ENCODE measurements around the gene RNF126.

RNF126 gene

GRCh38 chr19:651114-651818 lies 11.7 kb downstream of the RNF126 start:
- TF ChIP-seq CTCF (IDR thresholded peaks at IDR 0.05; ENCODE audit: low read depth, low read length, poor library complexity, severe bottlenecking) (no peak), EZH2phosphoT487 (IDR thresholded peaks at IDR 0.05; ENCODE audit: borderline replicate concordance, low read length) (no peak)
- peaks cover 18% of the 10 kb centered on the region for H4K20me1 ChIP-seq (ENCODE audit: control insufficient read depth, insufficient read depth, low read depth, low read length)
- H3K9me3 ChIP-seq (ENCODE audit: control insufficient read depth, insufficient read depth, low read length) = no peaks in the 10 kb centered on the region
- H3K4me1 ChIP-seq (ENCODE audit: control insufficient read depth, low read length) = no peaks in the 10 kb centered on the region
- no peaks in the 10 kb centered on the region for H3K27me3 ChIP-seq (ENCODE audit: control insufficient read depth, low read length)
- H3K4me2 ChIP-seq (ENCODE audit: low read length) = no peak overlapping the region
- H3F3A ChIP-seq (ENCODE audit: control insufficient read depth, insufficient read depth) = no peaks in the 10 kb centered on the region
- peaks cover 54% of the 10 kb centered on the region for H3K79me2 ChIP-seq (ENCODE audit: control insufficient read depth, low read length)
- H3K9me2 ChIP-seq (replicated peaks; ENCODE audit: control insufficient read depth, low read length) = no peaks in the 10 kb centered on the region
- H3K4me3 ChIP-seq (ENCODE audit: low read length) = no peak overlapping the region
- peaks cover 78% of the 10 kb centered on the region for H3K36me3 ChIP-seq (ENCODE audit: control insufficient read depth, low read length)
- no peak overlapping the region for H3K27ac ChIP-seq (ENCODE audit: low read depth, low read length)

GRCh38 chr19:650121-650520 lies 12.9 kb downstream of the RNF126 start:
- H3K36me3 ChIP-seq (ENCODE audit: control insufficient read depth, low read length) = peaks cover 76% of the 10 kb centered on the region
- H3K4me3 ChIP-seq (ENCODE audit: low read length) = no peak overlapping the region
- H3K4me1 ChIP-seq (ENCODE audit: control insufficient read depth, low read length) = no peaks in the 10 kb centered on the region
- H3K27me3 ChIP-seq (ENCODE audit: control insufficient read depth, low read length) = no peaks in the 10 kb centered on the region
- TF ChIP-seq CTCF (IDR thresholded peaks at IDR 0.05; ENCODE audit: low read depth, low read length, poor library complexity, severe bottlenecking) = no peak
- no peak for TF ChIP-seq EZH2phosphoT487 (IDR thresholded peaks at IDR 0.05; ENCODE audit: borderline replicate concordance, low read length)
- no peaks in the 10 kb centered on the region for H3K9me2 ChIP-seq (replicated peaks; ENCODE audit: control insufficient read depth, low read length)
- H3K27ac ChIP-seq (ENCODE audit: low read depth, low read length) = no peak overlapping the region
- H3K4me2 ChIP-seq (ENCODE audit: low read length) = no peak overlapping the region
- peaks cover 42% of the 10 kb centered on the region for H3K79me2 ChIP-seq (ENCODE audit: control insufficient read depth, low read length)
- no peaks in the 10 kb centered on the region for H3K9me3 ChIP-seq (ENCODE audit: control insufficient read depth, insufficient read depth, low read length)
- no peaks in the 10 kb centered on the region for H3F3A ChIP-seq (ENCODE audit: control insufficient read depth, insufficient read depth)
- peaks cover 18% of the 10 kb centered on the region for H4K20me1 ChIP-seq (ENCODE audit: control insufficient read depth, insufficient read depth, low read depth, low read length)

DNA sequence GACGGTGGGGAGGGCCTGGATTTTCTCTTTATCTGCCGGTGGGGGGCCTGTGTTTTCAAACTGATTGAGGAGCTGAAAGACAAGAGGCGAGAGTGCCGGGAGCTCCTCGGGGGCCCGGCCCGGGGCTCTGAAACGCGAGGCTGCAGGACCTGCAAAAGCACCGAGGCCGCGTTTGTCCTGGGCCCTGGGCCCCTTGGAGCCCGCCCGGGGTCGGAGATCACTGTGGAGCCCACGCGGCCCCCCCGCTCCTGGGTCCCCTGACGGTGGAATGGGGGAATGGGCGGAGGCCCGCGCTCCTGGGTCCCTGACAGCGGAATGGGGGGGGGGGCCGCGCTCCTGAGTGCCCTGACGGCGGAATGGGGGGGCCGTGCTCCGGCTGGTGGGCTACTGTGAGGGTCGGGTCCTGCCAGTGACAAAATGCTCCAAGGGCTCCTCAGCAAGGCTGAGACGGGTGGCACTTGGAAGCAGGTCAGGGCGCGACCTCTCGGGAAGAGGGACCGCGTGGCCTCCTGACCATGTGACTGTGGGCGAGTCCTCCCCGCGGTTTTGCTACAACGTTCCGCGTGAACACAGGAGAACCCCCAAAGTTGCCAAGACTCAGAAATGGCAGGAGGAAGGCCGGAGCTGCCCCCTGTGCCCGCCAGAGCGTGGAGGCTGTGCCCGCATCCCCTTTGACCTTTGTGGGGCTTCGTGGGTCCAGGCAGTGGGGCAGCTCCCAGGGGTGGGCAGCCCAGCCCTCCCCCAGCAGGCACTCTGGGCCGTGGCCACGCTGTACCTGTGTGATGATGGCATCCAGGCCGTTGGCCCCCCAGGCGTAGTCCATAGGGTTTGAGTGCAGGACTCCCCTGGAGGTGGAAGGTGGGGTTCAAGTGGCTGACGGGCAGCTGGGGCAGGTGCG lies 13.9 kb downstream of the RNF126 start:
- Histone ChIP-seq H3K36me3 (ENCODE audit: control insufficient read depth, low read length) (peaks cover 82% of the 10 kb centered on the region), H3K27me3 (ENCODE audit: control insufficient read depth, low read length) (no peaks in the 10 kb centered on the region)
- TF ChIP-seq CTCF (IDR thresholded peaks at IDR 0.05; ENCODE audit: low read depth, low read length, poor library complexity, severe bottlenecking) = no peak
- no peak for TF ChIP-seq EZH2phosphoT487 (IDR thresholded peaks at IDR 0.05; ENCODE audit: borderline replicate concordance, low read length)

More for the DNA sequence above, 13.9 kb downstream of the RNF126 start:
- peaks cover 33% of the 10 kb centered on the region for H3K79me2 ChIP-seq (ENCODE audit: control insufficient read depth, low read length)
- H3K9me3 ChIP-seq (ENCODE audit: control insufficient read depth, insufficient read depth, low read length) = no peaks in the 10 kb centered on the region
- H3K9me2 ChIP-seq (replicated peaks; ENCODE audit: control insufficient read depth, low read length) = no peaks in the 10 kb centered on the region
- H3K4me3 ChIP-seq (ENCODE audit: low read length) = no peak overlapping the region
- H3K4me2 ChIP-seq (ENCODE audit: low read length) = no peak overlapping the region
- H4K20me1 ChIP-seq (ENCODE audit: control insufficient read depth, insufficient read depth, low read depth, low read length) = peaks cover 18% of the 10 kb centered on the region
- H3K4me1 ChIP-seq (ENCODE audit: control insufficient read depth, low read length) = no peaks in the 10 kb centered on the region
- no peaks in the 10 kb centered on the region for H3F3A ChIP-seq (ENCODE audit: control insufficient read depth, insufficient read depth)
- no peak overlapping the region for H3K27ac ChIP-seq (ENCODE audit: low read depth, low read length)

Measured in DOHH2 (cell line).